ENCODE results near the gene GIN1.

Gene GIN1

GRCh38 chr5:103110403-103110802, 9.5 kb downstream of the GIN1 start:
- no peak for DNase-seq (ENCODE audit: extremely low read depth, low read depth)
- no peak for TF ChIP-seq CTCF (IDR thresholded peaks at IDR 0.05; ENCODE audit: low read depth, low read length)

GRCh38 chr5:103109277-103109676, 10.7 kb downstream of the GIN1 start:
- TF ChIP-seq CTCF (IDR thresholded peaks at IDR 0.05; ENCODE audit: low read depth, low read length), result no peak
- DNase-seq (ENCODE audit: extremely low read depth, low read depth), result no peak

GRCh38 chr5:103108086-103108485, 11.9 kb downstream of the GIN1 start:
- no peak for DNase-seq (ENCODE audit: extremely low read depth, low read depth)
- TF ChIP-seq CTCF (IDR thresholded peaks at IDR 0.05; ENCODE audit: low read depth, low read length), result no peak

GRCh38 chr5:103102234-103102633, 17.7 kb downstream of the GIN1 start:
- no peak for TF ChIP-seq CTCF (IDR thresholded peaks at IDR 0.05; ENCODE audit: low read depth, low read length)
- no peak for DNase-seq (ENCODE audit: extremely low read depth, low read depth)

- no peak for DNase-seq (ENCODE audit: extremely low read depth, low read depth)
- no peak for TF ChIP-seq CTCF (IDR thresholded peaks at IDR 0.05; ENCODE audit: low read depth, low read length)
Observed at GRCh38 chr5:103101079-103101750, 18.7 kb downstream of the GIN1 start.

- no peak for TF ChIP-seq CTCF (IDR thresholded peaks at IDR 0.05; ENCODE audit: low read depth, low read length)
- DNase-seq (ENCODE audit: extremely low read depth, low read depth), result no peak
Observed at GRCh38 chr5:103098993-103099392, 20.9 kb downstream of the GIN1 start.

- DNase-seq (ENCODE audit: extremely low read depth, low read depth), result no peak
- no peak for TF ChIP-seq CTCF (IDR thresholded peaks at IDR 0.05; ENCODE audit: low read depth, low read length)
Observed at GRCh38 chr5:103094737-103095136, 25.2 kb downstream of the GIN1 start.
